ENCODE measurements around the gene ADNP.

DNA sequence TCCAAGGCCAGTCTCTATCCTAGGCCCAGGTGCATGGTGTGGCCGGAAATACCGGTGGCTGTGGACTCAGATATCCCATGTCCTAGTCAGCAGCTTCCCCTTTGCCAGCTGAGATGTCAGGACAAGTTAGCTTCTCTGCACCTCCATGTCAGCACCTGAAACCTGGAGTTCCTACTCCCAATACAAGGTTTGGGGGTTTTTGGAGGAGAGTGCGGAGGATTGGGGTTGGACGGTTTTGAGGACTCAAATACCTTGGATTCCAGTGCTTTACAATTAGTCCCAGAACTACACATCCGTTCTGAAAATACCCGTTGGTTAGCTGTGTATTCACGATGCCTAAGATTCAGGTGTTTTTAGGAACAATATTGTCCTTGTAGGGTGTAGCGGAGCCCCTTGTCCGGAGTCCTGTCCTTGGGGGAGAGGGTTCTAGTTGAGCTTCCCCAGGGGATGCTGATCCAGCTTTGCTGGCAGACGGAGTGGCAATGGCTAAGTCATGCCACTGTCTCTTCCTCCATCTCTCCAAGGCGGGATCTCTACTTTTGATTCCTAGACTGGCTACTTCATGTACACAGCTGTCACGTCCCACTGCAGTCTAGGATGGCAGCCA, 45.0 kb downstream of the ADNP start:
- TF ChIP-seq CTCF (IDR thresholded peaks at IDR 0.05), result no peak
- no peak for TF ChIP-seq POLR2A (IDR thresholded peaks at IDR 0.05)
- TF ChIP-seq POLR2AphosphoS5 (IDR thresholded peaks at IDR 0.05), result no peak
- no peak for TF ChIP-seq EP300 (IDR thresholded peaks at IDR 0.05)

All from sigmoid colon (tissue), 4 donors.